SH-SY5Y (cell line): ENCODE data around the gene PCNX1.

Experiments used
- GATA2 ChIP-seq: IDR thresholded peaks from 2 replicates; pipeline ENCODE4 v1.6.1; 2011; ENCODE audit warnings: mild to moderate bottlenecking, low read depth, low read length
- GATA3 ChIP-seq: IDR thresholded peaks from 2 replicates; pipeline ENCODE4 v1.6.1; 2011; ENCODE audit warnings: low read depth, mild to moderate bottlenecking, low read length, moderate library complexity

DNA sequence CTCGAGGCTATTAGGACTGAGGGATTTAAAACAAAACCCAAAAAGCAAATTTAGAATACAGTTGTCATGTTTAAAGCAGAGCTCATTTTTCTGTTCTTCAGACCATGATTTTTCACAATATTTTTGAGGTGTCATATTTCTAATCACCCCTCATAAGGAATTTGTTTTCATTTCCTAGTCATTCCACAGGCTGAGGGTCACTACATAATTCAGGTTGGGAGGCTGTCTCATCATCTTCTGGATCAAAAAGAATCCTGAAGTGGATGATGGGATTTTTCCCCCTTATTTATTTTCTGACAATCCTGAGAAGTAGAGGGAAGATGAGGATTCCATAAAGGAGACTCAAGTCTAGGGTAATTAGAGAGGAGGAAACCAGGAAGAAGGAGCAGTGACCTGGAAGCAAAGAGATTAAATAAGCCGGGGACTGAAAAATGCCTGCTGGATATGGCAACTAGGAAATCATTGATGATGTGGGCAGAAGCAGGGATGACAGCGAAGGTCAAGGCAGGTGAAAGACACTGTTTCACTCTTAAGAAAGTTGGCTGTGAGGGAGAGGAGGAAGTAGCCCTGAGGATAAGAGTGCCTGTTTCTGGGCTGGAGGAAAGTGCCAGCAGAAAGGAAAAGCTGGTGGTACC, 9.0 kb upstream of the PCNX1 start:
- TF ChIP-seq GATA2 (no peak), GATA3 (no peak)
